ENCODE measurements around the gene UBE2J1.

Gene UBE2J1

DNA sequence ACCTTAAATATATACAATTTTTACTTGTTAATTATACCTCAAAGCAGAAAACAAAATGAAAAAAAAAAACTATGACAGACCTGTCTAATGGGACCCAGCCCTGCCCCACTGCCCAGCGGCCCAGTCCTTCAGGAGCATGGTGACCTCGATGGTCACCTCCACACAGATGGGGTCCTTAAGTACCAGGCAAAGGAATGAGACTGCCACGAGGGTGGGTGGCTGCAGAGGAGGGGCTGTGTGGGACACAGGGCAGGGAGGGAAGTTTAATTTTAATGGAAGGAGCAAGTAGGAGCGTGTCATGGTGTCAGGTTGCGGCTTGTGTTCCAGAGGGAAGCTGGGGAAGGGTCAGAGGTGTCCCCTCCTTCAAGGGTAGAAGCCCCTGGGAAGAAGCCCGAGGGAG lies 66.0 kb downstream of the UBE2J1 start:
- TF ChIP-seq MYC (IDR thresholded peaks at IDR 0.05; ENCODE audit: low read depth, low read length) (no peak), POLR2A (IDR thresholded peaks at IDR 0.05; ENCODE audit: extremely low read depth, insufficient read length) (no peak)
- TF ChIP-seq, protein P1, sequence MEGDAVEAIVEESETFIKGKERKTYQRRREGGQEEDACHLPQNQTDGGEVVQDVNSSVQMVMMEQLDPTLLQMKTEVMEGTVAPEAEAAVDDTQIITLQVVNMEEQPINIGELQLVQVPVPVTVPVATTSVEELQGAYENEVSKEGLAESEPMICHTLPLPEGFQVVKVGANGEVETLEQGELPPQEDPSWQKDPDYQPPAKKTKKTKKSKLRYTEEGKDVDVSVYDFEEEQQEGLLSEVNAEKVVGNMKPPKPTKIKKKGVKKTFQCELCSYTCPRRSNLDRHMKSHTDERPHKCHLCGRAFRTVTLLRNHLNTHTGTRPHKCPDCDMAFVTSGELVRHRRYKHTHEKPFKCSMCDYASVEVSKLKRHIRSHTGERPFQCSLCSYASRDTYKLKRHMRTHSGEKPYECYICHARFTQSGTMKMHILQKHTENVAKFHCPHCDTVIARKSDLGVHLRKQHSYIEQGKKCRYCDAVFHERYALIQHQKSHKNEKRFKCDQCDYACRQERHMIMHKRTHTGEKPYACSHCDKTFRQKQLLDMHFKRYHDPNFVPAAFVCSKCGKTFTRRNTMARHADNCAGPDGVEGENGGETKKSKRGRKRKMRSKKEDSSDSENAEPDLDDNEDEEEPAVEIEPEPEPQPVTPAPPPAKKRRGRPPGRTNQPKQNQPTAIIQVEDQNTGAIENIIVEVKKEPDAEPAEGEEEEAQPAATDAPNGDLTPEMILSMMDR (IDR thresholded peaks at IDR 0.05; ENCODE audit: low read depth, low read length) = no peak
- TF ChIP-seq, protein P2, sequence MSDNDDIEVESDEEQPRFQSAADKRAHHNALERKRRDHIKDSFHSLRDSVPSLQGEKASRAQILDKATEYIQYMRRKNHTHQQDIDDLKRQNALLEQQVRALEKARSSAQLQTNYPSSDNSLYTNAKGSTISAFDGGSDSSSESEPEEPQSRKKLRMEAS (IDR thresholded peaks at IDR 0.05; ENCODE audit: low read depth, low read length) = no peak
- no peak overlapping the region for H3K4me3 ChIP-seq (ENCODE audit: low read depth, low read length)
- no peak for DNase-seq (ENCODE audit: low read depth)

DNA sequence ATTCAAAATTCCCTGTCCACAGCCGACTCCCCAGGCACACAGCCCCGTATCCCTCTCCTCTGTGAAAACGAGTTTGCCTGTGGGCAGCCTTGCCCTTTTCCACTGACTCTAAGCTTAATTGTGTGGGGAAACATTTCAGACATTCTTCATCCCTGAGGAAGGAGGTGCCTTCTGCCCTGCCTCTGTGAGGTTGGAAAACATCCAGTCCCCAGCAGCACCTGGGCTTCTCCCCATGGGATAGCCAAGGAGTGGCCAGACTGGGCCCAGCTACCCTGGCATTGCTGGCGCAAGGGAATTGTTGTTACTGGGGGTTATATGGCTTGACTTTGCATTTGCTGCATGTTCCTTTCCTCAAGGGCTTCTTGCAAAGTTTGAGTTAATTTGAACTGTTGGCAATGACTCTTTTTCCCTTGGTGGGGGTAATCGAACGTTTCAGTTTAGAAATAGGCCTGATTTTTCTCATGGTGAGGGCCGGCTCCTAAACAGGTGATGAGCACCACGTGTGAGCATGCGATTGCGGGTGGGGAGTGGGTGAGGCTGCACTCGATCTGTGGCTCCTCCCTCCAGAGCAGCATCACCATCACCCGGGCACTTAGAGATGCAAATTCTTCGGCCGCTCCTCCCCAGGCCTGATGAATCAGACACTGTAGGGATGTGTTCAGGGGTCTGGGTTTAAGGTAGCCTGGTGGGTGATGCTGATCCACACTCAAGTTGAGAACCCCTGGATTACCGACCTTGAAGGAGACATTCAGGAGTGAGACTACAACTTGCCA lies 67.4 kb downstream of the UBE2J1 start:
- no peak overlapping the region for H3K4me3 ChIP-seq (ENCODE audit: low read depth, low read length)
- no peak for DNase-seq (ENCODE audit: low read depth)
- TF ChIP-seq, protein P2 (IDR thresholded peaks at IDR 0.05; ENCODE audit: low read depth, low read length) = no peak
- TF ChIP-seq POLR2A (IDR thresholded peaks at IDR 0.05; ENCODE audit: extremely low read depth, insufficient read length) = no peak
- no peak for TF ChIP-seq MYC (IDR thresholded peaks at IDR 0.05; ENCODE audit: low read depth, low read length)
- TF ChIP-seq, protein P1 (IDR thresholded peaks at IDR 0.05; ENCODE audit: low read depth, low read length) = no peak

DNA sequence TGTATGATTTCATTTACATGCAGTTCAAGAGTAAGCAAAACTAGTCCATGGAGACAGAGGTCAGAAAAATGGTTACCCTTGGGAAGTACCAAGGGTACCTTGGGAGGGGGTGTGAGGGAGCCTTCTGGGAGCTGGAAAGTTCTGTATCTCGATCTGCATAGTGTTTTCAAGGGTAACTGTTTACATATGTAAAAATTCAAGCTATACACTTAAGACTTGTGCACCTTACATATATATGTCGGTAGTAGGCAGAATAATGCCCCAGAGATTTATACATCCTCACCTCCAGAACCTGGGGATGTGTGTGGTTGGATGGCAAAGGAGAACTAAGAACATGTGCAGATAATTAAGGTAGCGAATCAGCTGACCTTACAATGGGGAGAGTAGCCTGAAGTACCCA lies 68.4 kb downstream of the UBE2J1 start:
- no peak overlapping the region for H3K4me3 ChIP-seq (ENCODE audit: low read depth, low read length)
- TF ChIP-seq, protein P2 (IDR thresholded peaks at IDR 0.05; ENCODE audit: low read depth, low read length) = no peak
- TF ChIP-seq POLR2A (IDR thresholded peaks at IDR 0.05; ENCODE audit: extremely low read depth, insufficient read length) (no peak), MYC (IDR thresholded peaks at IDR 0.05; ENCODE audit: low read depth, low read length) (no peak)
- TF ChIP-seq, protein P1 (IDR thresholded peaks at IDR 0.05; ENCODE audit: low read depth, low read length) = no peak

DNA sequence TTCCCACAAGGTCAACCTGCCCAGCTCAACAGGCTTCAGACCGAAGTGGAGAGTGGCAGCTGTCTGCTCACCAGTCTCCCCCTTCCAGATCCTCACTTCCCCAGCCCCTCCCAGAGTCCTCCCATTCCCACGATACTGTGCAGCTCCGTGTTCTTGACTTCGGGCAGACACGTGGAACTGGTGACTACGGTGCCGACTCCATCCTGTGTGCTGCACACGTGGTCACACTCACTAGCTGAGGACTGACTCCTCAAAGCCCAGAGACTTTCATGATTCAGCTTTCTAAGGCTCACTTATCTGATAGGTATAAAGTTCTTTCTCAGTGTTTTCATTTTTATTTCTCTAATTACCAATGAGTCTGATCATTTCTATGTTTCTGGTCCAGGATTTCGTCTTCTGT lies 69.8 kb downstream of the UBE2J1 start:
- DNase-seq (ENCODE audit: low read depth) = no peak
- no peak overlapping the region for H3K4me3 ChIP-seq (ENCODE audit: low read depth, low read length)
- TF ChIP-seq POLR2A (IDR thresholded peaks at IDR 0.05; ENCODE audit: extremely low read depth, insufficient read length) (no peak), MYC (IDR thresholded peaks at IDR 0.05; ENCODE audit: low read depth, low read length) (no peak)
- TF ChIP-seq, protein P2 (IDR thresholded peaks at IDR 0.05; ENCODE audit: low read depth, low read length) = no peak
- TF ChIP-seq, protein P1 (IDR thresholded peaks at IDR 0.05; ENCODE audit: low read depth, low read length) = no peak

More for the DNA sequence above, 68.4 kb downstream of the UBE2J1 start:
- DNase-seq (ENCODE audit: low read depth) = no peak

DNA sequence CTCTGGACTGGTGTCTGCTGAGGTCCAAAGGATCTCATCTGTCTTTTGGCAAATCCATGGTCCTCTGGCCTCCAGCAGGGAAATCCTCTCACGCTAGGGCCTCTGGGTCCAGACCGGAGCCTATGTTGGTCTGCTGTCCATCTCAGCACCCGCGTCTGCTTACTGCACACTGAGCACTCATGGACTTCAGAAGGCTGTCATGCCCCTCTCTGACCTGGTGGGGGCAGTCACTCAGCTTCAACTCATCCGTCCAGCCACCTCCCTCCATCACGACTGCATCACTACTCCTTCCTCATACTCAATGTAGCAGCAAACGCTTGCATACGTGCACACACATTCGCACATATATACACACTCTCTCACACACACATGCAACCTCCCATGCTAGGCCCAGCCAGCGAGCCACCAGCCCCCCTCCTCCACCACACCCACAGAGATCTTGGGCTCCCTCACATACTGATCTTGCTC lies 70.7 kb downstream of the UBE2J1 start:
- no peak overlapping the region for H3K4me3 ChIP-seq (ENCODE audit: low read depth, low read length)
- DNase-seq (ENCODE audit: low read depth) = peak; percentile 86
- TF ChIP-seq, protein P2 (IDR thresholded peaks at IDR 0.05; ENCODE audit: low read depth, low read length) = no peak
- TF ChIP-seq, protein P1 (IDR thresholded peaks at IDR 0.05; ENCODE audit: low read depth, low read length) = peak; percentile 94
